Ishikawa (cell line): ENCODE measurements around the gene DAZAP1.

Experiments used
- CEBPB ChIP-seq: IDR thresholded peaks from 2 replicates; pipeline ENCODE4 v1.6.1; 2012
- CREB1 ChIP-seq: IDR thresholded peaks from 2 replicates; pipeline ENCODE4 v1.6.1; 2012; ENCODE audit warnings: low read depth
- EGR1 ChIP-seq: IDR thresholded peaks from 2 replicates; pipeline ENCODE4 v1.6.1; 2012
- EP300 ChIP-seq: IDR thresholded peaks from 2 replicates; pipeline ENCODE4 v1.6.1; 2012; ENCODE audit warnings: borderline replicate concordance
- FOXM1 ChIP-seq: IDR thresholded peaks from 2 replicates; pipeline ENCODE4 v1.6.1; 2012; ENCODE audit warnings: low read depth, borderline replicate concordance
- NFIC ChIP-seq: IDR thresholded peaks from 2 replicates; pipeline ENCODE4 v1.6.1; 2012
- RAD21 ChIP-seq: IDR thresholded peaks from 2 replicates; pipeline ENCODE4 v1.6.1; 2012; ENCODE audit warnings: low read depth
- TAF1 ChIP-seq: IDR thresholded peaks from 2 replicates; pipeline ENCODE4 v1.6.1; 2012; ENCODE audit warnings: low read depth, mild to moderate bottlenecking
- TCF12 ChIP-seq: IDR thresholded peaks from 2 replicates; pipeline ENCODE4 v1.6.1; 2012; ENCODE audit warnings: low read depth
- TEAD4 ChIP-seq: IDR thresholded peaks from 2 replicates; pipeline ENCODE4 v1.6.1; 2012
- YY1 ChIP-seq: IDR thresholded peaks from 2 replicates; pipeline ENCODE4 v1.6.1; 2012; ENCODE audit warnings: low read depth
- ZBTB7A ChIP-seq: IDR thresholded peaks from 2 replicates; pipeline ENCODE4 v1.6.1; 2012; ENCODE audit warnings: low read depth
- TF ChIP-seq, protein P1 (sequence below): IDR thresholded peaks from 2 replicates; pipeline ENCODE4 v1.6.1; 2012
- TF ChIP-seq, protein P2 (sequence below): IDR thresholded peaks from 2 replicates; pipeline ENCODE4 v1.6.1; 2012
- TF ChIP-seq, protein P3 (sequence below): IDR thresholded peaks from 2 replicates; pipeline ENCODE4 v1.6.1; 2012; ENCODE audit warnings: low read depth, mild to moderate bottlenecking

Gene DAZAP1

DNA sequence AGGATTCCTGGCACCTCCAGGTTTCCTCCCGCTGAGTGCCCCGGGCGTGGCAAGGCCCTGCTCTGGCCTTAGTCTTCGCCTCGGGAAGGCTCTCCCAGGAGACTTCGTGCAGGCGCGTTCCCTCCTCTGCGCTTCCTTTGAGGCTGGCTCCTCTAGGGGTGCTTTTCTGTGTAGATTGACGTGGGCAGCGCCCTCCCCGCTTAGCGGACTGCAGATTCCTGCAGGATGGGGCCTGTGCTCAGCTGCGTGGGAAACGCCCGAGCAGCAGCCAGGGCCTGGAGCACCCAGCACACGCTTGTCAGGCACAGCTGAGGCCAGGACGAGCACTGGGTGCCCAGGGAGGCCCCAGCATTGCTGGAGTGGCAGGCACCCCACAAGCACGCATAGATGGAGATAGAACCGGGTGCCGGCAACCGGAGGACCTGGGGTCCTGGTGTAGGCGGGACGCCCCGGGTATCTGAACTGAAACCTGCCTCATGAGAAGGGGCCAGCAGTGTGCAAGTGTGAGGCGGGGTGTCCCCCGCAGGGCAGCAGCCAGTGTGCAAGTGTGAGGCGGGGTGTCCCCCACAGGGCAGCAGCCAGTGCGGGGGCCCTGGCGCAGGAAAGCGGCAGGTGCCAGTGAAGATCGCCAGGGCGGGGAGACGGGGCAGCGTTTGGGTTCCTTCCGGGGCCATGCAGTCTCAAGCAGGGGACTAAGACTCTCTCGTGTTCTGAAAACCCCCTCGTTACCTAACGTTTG, 20.3 kb upstream of the DAZAP1 start:
- no peak for TF ChIP-seq CEBPB

DNA sequence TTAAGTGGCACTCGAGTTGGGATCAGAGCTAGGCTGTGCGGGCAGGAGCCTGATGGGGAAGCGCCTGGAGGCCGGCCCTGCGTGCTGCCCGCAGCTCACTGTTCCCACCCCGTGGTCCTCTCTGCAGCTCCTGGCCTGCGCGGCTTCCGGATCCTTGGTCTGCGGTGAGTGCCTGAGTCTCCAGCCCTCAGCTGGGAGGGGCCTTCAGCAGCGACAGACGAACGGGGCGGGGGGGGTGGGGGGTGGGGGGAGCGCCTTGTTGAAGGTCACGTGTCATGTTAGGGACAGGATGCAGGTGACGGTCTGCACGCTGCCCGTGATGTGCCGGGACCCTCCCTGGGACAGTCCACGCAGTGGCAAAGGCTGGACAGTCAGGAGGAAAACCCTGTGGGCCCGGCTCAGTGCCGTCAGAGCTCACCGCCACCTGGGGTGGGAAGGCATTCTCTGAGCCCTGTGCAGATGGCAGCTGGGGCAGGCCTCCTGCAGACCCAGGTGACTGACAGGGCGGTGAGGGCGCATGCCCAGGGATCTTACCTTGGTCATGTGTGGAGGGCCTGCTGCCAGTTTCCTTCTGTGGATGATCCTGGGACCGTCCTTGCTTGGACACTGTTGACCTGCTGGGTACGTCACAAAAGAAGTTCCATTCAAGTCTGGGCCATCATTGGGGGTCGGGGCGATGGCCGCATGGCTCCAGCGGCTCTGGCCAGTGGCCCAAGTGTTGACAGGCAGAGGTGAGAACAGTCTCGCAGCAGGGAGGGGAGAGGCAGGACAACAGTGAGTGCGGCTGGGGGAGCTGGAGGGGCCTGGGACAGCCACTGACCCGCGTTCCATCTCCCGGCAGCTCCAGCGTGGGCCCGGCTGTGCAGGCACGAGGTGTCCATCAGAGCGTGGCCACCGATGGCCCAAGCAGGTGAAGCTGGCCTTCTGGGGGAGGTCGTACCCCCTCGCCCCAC, 19.4 kb upstream of the DAZAP1 start:
- TF ChIP-seq, protein P1, sequence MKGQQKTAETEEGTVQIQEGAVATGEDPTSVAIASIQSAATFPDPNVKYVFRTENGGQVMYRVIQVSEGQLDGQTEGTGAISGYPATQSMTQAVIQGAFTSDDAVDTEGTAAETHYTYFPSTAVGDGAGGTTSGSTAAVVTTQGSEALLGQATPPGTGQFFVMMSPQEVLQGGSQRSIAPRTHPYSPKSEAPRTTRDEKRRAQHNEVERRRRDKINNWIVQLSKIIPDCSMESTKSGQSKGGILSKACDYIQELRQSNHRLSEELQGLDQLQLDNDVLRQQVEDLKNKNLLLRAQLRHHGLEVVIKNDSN: no peak
- TF ChIP-seq, protein P2, sequence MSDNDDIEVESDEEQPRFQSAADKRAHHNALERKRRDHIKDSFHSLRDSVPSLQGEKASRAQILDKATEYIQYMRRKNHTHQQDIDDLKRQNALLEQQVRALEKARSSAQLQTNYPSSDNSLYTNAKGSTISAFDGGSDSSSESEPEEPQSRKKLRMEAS: no peak
- TF ChIP-seq EGR1: no peak

DNA sequence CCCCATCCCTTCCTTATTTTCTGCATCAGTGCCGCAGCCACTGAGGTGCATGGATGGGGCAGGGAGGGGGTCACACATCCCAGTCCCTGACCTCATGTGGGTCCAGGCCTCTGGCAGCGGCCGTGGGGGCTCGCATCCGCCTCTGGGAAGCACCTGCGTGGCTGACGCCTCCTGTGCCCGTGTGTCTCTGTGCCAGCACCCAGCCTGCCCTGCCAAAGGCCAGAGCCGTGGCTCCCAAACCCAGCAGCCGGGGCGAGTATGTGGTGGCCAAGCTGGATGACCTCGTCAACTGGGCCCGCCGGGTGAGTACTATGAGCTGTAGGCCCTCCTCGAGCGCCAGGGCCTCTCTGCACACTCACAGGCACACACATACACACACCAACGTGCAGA, 18.8 kb upstream of the DAZAP1 start:
- TF ChIP-seq NFIC (no peak), YY1 (no peak), EGR1 (no peak), CEBPB (no peak)

DNA sequence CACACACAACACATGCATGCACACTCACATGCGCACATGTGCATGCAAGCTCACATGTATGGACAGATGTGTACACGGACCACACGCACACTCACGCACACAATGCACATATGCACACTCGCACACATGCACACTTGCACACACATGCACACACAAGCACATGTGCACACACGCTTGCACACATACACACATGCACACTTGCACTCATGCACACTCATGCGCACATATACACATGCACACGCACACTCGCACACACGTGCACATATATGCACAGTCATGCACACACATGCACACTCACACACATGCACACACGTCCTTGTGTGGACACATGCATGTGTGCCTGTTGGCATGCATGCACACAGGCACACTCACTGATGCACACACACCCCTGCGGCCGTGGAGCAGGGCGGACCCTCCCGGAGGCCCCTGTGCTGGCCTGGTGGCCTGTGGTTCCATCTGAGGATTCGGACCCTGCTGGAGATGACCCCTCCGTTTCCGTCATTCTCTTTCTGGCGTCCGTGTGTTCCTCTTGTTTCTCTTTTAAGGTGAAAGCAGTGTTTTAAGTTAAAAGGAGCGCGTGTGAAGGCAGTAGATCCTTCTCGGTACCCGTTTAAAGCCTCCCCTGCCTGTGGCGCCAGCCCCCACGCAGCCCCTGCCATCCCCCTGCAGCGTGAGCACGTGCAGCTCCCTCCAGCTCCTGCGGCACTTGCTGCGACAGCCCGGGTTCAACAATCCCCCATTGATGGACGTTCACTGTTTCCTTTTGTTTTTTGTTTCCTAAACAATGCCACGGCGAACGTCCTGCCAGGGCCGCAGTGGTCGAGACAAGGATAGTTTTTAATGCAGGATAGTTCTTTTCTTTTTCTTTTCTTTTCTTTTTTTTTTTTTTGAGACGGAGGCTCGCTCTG, 18.1 kb upstream of the DAZAP1 start:
- TF ChIP-seq, protein P1: no peak
- TF ChIP-seq ZBTB7A (no peak), FOXM1 (no peak), RAD21 (no peak), NFIC (no peak), YY1 (no peak), TAF1 (no peak), EGR1 (no peak), TEAD4 (no peak), EP300 (no peak), CREB1 (no peak), CEBPB (no peak), TCF12 (no peak)
- TF ChIP-seq, protein P3, sequence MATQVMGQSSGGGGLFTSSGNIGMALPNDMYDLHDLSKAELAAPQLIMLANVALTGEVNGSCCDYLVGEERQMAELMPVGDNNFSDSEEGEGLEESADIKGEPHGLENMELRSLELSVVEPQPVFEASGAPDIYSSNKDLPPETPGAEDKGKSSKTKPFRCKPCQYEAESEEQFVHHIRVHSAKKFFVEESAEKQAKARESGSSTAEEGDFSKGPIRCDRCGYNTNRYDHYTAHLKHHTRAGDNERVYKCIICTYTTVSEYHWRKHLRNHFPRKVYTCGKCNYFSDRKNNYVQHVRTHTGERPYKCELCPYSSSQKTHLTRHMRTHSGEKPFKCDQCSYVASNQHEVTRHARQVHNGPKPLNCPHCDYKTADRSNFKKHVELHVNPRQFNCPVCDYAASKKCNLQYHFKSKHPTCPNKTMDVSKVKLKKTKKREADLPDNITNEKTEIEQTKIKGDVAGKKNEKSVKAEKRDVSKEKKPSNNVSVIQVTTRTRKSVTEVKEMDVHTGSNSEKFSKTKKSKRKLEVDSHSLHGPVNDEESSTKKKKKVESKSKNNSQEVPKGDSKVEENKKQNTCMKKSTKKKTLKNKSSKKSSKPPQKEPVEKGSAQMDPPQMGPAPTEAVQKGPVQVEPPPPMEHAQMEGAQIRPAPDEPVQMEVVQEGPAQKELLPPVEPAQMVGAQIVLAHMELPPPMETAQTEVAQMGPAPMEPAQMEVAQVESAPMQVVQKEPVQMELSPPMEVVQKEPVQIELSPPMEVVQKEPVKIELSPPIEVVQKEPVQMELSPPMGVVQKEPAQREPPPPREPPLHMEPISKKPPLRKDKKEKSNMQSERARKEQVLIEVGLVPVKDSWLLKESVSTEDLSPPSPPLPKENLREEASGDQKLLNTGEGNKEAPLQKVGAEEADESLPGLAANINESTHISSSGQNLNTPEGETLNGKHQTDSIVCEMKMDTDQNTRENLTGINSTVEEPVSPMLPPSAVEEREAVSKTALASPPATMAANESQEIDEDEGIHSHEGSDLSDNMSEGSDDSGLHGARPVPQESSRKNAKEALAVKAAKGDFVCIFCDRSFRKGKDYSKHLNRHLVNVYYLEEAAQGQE: no peak
- TF ChIP-seq, protein P2: no peak

DNA sequence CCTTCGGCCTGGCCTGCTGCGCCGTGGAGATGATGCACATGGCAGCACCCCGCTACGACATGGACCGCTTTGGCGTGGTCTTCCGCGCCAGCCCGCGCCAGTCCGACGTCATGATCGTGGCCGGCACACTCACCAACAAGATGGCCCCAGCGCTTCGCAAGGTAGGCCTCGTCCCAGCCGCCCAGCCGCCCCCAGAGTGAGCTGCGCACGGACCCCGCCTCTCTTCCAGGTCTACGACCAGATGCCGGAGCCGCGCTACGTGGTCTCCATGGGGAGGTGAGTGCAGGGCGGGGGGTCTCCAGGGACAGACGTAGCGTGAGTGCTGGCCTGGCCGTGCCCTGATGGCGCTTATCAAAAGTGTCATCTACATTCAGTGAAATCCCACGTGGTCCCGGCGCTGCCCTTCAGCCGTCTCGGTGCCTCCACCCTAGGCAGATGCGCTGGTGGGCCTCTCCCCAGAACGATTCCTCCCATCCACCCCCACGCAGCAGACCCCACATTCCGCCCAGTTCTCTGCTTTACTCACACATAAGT, 16.4 kb upstream of the DAZAP1 start:
- TF ChIP-seq EGR1 (no peak), CREB1 (no peak), NFIC (no peak), TCF12 (no peak), EP300 (no peak), CEBPB (no peak), TEAD4 (no peak), YY1 (no peak), FOXM1 (no peak), ZBTB7A (no peak), TAF1 (no peak), RAD21 (no peak)
- TF ChIP-seq, protein P1: no peak
- TF ChIP-seq, protein P3: no peak
- TF ChIP-seq, protein P2: no peak
